Fibroblast of the aortic adventitia (primary cell): ENCODE measurements around the gene DST. TPM values are rescaled to one million over a fixed set of nuclear protein-coding genes. Genes with fewer than 3 reads are reported as not detected.

Experiments used
- DNase-seq: peaks from one replicate; pipeline ENCODE4 v3.0.0-alpha.2; 2010; ENCODE audit warnings: low read depth
- H3K4me3 ChIP-seq: 2 replicates; pipeline ENCODE4 v1.5.1; 2011; ENCODE audit warnings: low read depth, mild to moderate bottlenecking, control low read depth, low read length, moderate library complexity
- total RNA-seq: library from RNA; depleted of rRNA; stranded (reverse); fragments of >200 nt; gene quantifications from 2 replicates; pipeline ENCODE4 v1.2.3, GENCODE V29; 2012; ENCODE audit warnings: low replicate concordance
- TF ChIP-seq, protein P1 (sequence below): IDR thresholded peaks from 2 replicates; pipeline ENCODE4 v1.5.1; 2011; ENCODE audit warnings: mild to moderate bottlenecking, low read length, control low read depth, inconsistent platforms; ENCODE audit not compliant: insufficient read depth

DST gene
- total RNA-seq, 1 donor: 505 TPM

DNA sequence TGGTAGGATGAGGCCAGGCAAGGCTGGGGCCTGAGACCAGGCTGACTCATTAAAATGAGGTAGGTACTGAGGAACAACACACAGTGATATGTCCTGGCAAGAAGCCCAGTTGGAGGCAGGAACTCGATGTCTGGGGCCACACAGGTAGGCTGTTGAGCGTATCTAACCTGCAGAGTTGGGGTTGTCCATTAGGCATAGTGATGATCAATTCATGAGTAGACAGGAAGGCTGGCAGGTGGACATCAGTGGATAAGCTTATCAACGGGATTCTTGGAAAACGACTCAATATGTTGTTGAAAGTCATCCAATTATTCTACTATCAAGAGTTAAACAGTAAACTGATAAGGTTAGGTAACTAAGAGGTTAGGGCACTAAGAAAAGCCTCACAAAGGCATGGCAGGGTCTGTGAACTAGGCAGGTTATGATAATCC is 202.1 kb downstream of the DST start:
- no peak for DNase-seq
- TF ChIP-seq, protein P1, sequence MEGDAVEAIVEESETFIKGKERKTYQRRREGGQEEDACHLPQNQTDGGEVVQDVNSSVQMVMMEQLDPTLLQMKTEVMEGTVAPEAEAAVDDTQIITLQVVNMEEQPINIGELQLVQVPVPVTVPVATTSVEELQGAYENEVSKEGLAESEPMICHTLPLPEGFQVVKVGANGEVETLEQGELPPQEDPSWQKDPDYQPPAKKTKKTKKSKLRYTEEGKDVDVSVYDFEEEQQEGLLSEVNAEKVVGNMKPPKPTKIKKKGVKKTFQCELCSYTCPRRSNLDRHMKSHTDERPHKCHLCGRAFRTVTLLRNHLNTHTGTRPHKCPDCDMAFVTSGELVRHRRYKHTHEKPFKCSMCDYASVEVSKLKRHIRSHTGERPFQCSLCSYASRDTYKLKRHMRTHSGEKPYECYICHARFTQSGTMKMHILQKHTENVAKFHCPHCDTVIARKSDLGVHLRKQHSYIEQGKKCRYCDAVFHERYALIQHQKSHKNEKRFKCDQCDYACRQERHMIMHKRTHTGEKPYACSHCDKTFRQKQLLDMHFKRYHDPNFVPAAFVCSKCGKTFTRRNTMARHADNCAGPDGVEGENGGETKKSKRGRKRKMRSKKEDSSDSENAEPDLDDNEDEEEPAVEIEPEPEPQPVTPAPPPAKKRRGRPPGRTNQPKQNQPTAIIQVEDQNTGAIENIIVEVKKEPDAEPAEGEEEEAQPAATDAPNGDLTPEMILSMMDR: no peak
- no peak overlapping the region for H3K4me3 ChIP-seq

DNA sequence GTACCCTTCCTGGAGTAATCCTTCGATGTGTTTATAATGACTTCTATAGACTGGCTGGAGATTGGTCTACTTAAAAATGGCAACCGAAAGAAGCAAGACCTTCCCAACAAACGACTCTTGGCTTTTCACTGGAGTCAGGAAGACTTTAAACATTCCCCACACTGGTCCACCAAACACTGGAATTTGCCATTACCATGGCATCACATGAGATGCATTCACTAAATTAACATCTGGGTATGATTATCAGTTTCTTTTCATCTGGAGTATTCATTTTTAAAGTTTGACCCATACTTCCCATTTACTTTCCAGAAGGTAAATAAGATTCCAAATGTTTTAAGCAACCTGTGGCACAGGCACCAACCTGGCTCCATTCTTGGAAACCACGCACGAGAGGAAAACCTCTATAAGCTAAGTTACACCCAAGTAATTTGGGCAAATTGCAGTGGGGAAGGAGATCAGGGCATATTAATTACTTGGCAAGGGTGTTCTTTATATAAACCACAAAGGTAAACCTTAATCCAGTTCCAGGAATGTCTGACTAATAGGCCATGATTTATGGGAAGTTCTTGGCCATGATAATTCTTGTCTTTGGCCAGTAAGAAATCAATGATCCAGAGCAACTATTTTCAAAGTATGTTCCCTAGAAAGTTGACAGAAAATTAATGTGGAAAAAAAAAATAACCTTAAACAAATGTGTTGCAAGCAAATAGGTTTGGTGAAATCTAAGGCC is 205.4 kb downstream of the DST start:
- TF ChIP-seq, protein P1: no peak
- DNase-seq: peak; percentile 80
- H3K4me3 ChIP-seq: no peak overlapping the region

DNA sequence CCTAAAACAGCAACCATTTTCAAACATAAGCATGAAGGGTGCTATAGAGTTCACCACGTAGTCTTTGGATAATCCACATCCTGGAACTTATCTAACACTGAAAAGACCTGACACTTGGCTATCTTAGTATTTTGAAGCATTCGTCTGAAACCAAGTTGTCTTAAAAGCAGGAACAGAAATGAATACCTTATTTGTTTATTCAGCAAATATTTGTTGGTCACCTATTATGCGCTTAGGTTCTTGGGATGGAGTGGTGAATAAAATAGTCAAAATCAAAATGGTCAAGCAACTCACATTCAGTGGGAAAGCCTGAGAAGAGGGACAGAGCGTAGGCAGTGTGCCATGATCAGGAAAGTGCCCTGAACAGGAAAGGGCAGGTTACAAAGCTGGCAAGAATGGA is 206.9 kb downstream of the DST start:
- no peak for DNase-seq
- TF ChIP-seq, protein P1: no peak
- no peak overlapping the region for H3K4me3 ChIP-seq

DNA sequence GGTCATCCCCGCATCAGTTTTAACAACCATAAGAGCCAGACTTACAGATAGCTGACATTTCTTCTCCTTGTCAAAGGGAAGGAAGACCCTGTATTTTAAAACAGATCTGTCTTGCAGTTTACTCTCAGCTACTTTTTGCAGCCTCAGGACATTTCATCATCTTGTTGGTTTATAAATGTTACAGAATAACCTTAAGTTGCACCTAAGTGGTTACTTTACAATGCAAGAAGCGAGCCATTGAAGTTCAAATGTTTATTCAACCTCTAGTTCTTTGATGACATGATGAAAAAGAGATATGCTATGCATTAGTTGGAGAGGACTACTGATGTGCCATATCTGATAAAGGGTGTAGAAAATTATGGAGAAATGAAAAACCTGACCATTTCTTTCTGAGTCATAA is 207.4 kb downstream of the DST start:
- no peak overlapping the region for H3K4me3 ChIP-seq
- TF ChIP-seq, protein P1: no peak
- DNase-seq: no peak

DNA sequence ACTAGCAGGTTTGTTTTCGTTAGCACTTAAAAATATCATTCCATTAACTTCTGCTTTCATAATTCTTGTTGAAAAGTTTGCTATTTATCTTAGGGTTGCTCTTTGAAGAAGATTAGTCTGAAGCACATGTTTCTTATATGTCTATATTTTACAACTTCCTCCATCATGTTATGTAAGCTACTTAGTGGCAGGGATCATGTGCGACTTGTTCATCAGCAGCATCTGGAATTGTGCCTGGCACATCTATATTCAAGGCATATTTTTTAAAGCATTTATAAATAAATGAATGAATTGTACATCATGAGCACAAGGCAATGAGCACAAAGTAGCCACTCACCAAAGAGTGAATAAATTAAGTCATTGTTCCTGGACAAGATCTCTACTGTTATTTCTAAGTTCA is 208.1 kb downstream of the DST start:
- TF ChIP-seq, protein P1: no peak
- no peak overlapping the region for H3K4me3 ChIP-seq
- no peak for DNase-seq

DNA sequence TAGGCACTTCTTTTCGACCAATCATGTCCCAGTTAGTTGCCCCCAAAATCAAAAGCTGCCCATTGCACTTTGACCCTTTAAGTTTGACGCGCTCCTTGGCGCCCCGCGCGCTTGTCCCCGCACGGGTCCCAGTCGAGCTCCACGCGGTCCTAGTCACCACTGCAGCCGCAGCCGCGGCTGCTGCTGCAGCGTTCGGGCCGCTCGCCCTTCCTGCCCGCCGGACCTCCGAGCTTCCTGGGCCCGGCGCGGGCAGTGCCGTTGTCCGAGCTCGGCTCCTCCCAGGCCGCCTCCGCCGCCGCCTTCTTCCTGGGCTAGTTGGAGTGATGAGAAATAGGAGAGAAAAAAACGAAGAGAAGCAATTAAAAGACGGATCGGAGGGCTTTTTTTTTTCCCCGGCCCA is 209.6 kb downstream of the DST start:
- H3K4me3 ChIP-seq: no peak overlapping the region
- TF ChIP-seq, protein P1: no peak
- DNase-seq: no peak

DNA sequence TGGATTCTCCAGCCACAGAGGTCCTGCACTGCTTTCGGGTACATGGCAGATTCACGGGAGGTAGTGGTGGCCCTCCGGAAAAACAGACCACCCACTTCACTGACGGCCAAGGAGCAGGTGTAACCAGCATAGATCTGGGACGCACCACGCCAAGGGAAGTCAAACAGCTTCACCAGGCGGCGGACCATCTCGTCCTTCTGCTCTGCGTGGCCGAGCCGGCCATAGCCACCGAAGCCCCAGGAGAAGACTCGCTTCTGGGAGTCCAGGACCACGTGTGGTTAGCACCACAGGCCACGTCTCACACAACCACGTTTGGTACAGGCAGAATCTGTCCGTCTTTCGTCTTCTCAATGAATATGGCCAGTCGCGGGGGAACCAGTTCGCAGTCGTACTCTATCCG is 210.5 kb downstream of the DST start:
- TF ChIP-seq, protein P1: no peak

More for the DNA sequence above, 210.5 kb downstream of the DST start:
- DNase-seq: no peak
- no peak overlapping the region for H3K4me3 ChIP-seq
